H1 (cell line): ENCODE results near the gene FASTKD1. TPM values are rescaled to one million over a fixed set of nuclear protein-coding genes. Genes with fewer than 3 reads are reported as not detected.
"Not testable (repeated sequence)": the region's sequence is repeated elsewhere in the genome, so short reads cannot be mapped to it uniquely, and the experiment has no call there.

Experiments
- CTCF ChIA-PET: fragments of 300-600 bp; sonication (Branson Sonifier 250); formaldehyde crosslinking; loops from one replicate; lab custom pipeline; 2021; ENCODE audit not compliant: partially characterized antibody; lab: Charles Lee
- POLR2A ChIA-PET: fragments of 300-600 bp; sonication (Branson Sonifier 250); formaldehyde crosslinking; loops from one replicate; lab custom pipeline; 2021; ENCODE audit warnings: inconsistent platforms; ENCODE audit not compliant: partially characterized antibody; lab: Charles Lee
- DNase-seq, 2 experiments: peaks; one replicate each; pipeline versions ENCODE4 v3.0.0 to v3.0.0-alpha.2; 2010 to 2022; ENCODE audit warnings: low spot score in 2 of 2, low read depth in 1 of 2, mixed read lengths in 1 of 2
- FAIRE-seq: peaks from 2 replicates; lab custom pipeline; 2011; peaks lifted over from hg19 to GRCh38; lab: Jason Lieb, UNC
- H2AFZ ChIP-seq: 2 replicates; pipeline ENCODE4 v1.8.1; 2012; ENCODE audit warnings: low read length, inconsistent platforms
- H2AK5ac ChIP-seq: 2 replicates; pipeline ENCODE4 v1.6.1; 2013; ENCODE audit warnings: low read depth, low read length
- H2BK120ac ChIP-seq: replicated peaks from 2 replicates; pipeline ENCODE3; 2013; ENCODE audit warnings: low read depth, low read length, inconsistent platforms
- H2BK12ac ChIP-seq: 2 replicates; pipeline ENCODE4 v1.6.1; 2013; ENCODE audit warnings: low read depth, low read length
- H2BK15ac ChIP-seq: 2 replicates; pipeline ENCODE4 v1.6.1; 2013; ENCODE audit warnings: low read length
- H2BK20ac ChIP-seq: 2 replicates; pipeline ENCODE4 v1.6.1; 2013; ENCODE audit warnings: low read length
- H2BK5ac ChIP-seq: 2 replicates; pipeline ENCODE4 v1.6.1; 2013; ENCODE audit warnings: low read depth, low read length
- H3K14ac ChIP-seq: 2 replicates; pipeline ENCODE4 v1.6.1; 2013; ENCODE audit warnings: inconsistent platforms; ENCODE audit not compliant: insufficient read length
- H3K18ac ChIP-seq: 2 replicates; pipeline ENCODE4 v1.6.1; 2013; ENCODE audit warnings: low read length; ENCODE audit errors: extremely low read depth
- H3K23ac ChIP-seq: 2 replicates; pipeline ENCODE4 v1.6.1; 2013; ENCODE audit warnings: inconsistent platforms; ENCODE audit not compliant: insufficient read length
- H3K23me2 ChIP-seq: 2 replicates; pipeline ENCODE4 v1.6.1; 2013; ENCODE audit warnings: low read depth, low read length
- H3K27ac ChIP-seq: 2 replicates; pipeline ENCODE4 v1.6.1; 2011; ENCODE audit warnings: low read depth, low read length, inconsistent platforms
- H3K27me3 ChIP-seq, 4 experiments: replicated peaks in 1 of 4; 1 replicate in 1 of 4; 2 replicates in 3 of 4; pipeline versions ENCODE4 v1.6.1 to v1.8.1; 2011 to 2013; ENCODE audit warnings: low read length in 3 of 4, mild to moderate bottlenecking in 3 of 4, inconsistent platforms in 2 of 4, mixed read lengths in 2 of 4, moderate library complexity in 1 of 4; ENCODE audit not compliant: control insufficient read depth in 3 of 4, insufficient read depth in 3 of 4; ENCODE audit errors: extremely low read depth in 1 of 4
- H3K36me3 ChIP-seq, 4 experiments: 2 replicates each; pipeline versions ENCODE4 v1.6.1 to v1.8.1; 2011 to 2013; ENCODE audit warnings: mild to moderate bottlenecking in 4 of 4, low read length in 3 of 4, moderate library complexity in 2 of 4, control low read depth in 1 of 4, inconsistent platforms in 1 of 4; ENCODE audit not compliant: insufficient read depth in 4 of 4, control insufficient read depth in 2 of 4
- H3K4ac ChIP-seq: replicated peaks from 2 replicates; pipeline ENCODE3; 2013; ENCODE audit warnings: low read length, low read depth, mixed read lengths, inconsistent platforms; ENCODE audit not compliant: insufficient read length
- H3K4me1 ChIP-seq, 4 experiments: replicated peaks in 1 of 4; 1 replicate in 1 of 4; 2 replicates in 3 of 4; pipeline versions ENCODE4 v1.6.1 to v1.8.1; 2011 to 2013; ENCODE audit warnings: low read length in 3 of 4, inconsistent platforms in 2 of 4, mixed read lengths in 1 of 4; ENCODE audit not compliant: insufficient read depth in 4 of 4, control insufficient read depth in 3 of 4
- H3K4me2 ChIP-seq, 2 experiments: 2 replicates each; pipeline versions ENCODE4 v1.6.1 to v1.8.1; 2011 to 2013; ENCODE audit warnings: low read depth in 2 of 2, low read length in 2 of 2, control low read depth in 1 of 2, inconsistent platforms in 1 of 2, mild to moderate bottlenecking in 1 of 2; ENCODE audit not compliant: insufficient read depth in 1 of 2
- H3K4me3 ChIP-seq, 4 experiments: fragments of 200-600, 300-600 bp in 1 of 4; sonication (generic), shearing (Covaris generic), sonication (Bioruptor Twin) in 1 of 4; 2 replicates each; pipeline versions ENCODE4 v1.5.1 to v1.8.1; 2011 to 2016; ENCODE audit warnings: low read length in 4 of 4, low read depth in 3 of 4, control low read depth in 2 of 4, inconsistent platforms in 2 of 4, mild to moderate bottlenecking in 2 of 4, mixed read lengths in 1 of 4, moderate library complexity in 1 of 4; ENCODE audit not compliant: insufficient read depth in 2 of 4; ENCODE audit errors: extremely low read depth in 1 of 4
- H3K56ac ChIP-seq: replicated peaks from 2 replicates; pipeline ENCODE3; 2013; ENCODE audit warnings: low read depth, mild to moderate bottlenecking, mixed read lengths, low read length, inconsistent platforms; ENCODE audit not compliant: insufficient read length
- H3K79me1 ChIP-seq: 2 replicates; pipeline ENCODE4 v1.6.1; 2013; ENCODE audit warnings: low read depth, low read length, control low read depth
- H3K79me2 ChIP-seq, 2 experiments: 2 replicates each; pipeline versions ENCODE4 v1.6.1 to v1.8.1; 2012 to 2013; ENCODE audit warnings: low read length in 2 of 2, mild to moderate bottlenecking in 2 of 2, inconsistent platforms in 1 of 2; ENCODE audit not compliant: insufficient read depth in 2 of 2, control insufficient read depth in 1 of 2
- H3K9ac ChIP-seq, 4 experiments: replicated peaks in 1 of 4; 1 replicate in 1 of 4; 2 replicates in 3 of 4; pipeline versions ENCODE4 v1.6.1 to v1.8.1; 2011 to 2013; ENCODE audit warnings: low read depth in 3 of 4, low read length in 3 of 4, control low read depth in 2 of 4, mild to moderate bottlenecking in 2 of 4, moderate library complexity in 2 of 4, inconsistent platforms in 1 of 4; ENCODE audit errors: extremely low read depth in 1 of 4
- H3K9me3 ChIP-seq, 2 experiments: 2 replicates each; pipeline versions ENCODE4 v1.6.1 to v1.8.1; 2012 to 2013; ENCODE audit warnings: mild to moderate bottlenecking in 2 of 2, moderate library complexity in 2 of 2, control low read depth in 1 of 2, inconsistent platforms in 1 of 2, low read depth in 1 of 2, low read length in 1 of 2, mixed read lengths in 1 of 2; ENCODE audit not compliant: insufficient read depth in 2 of 2
- H4K20me1 ChIP-seq, 2 experiments: replicated peaks in 1 of 2; 2 replicates each; pipeline versions ENCODE3 to v1.8.1; 2011 to 2013; ENCODE audit warnings: inconsistent platforms in 2 of 2, low read length in 2 of 2, mild to moderate bottlenecking in 1 of 2; ENCODE audit not compliant: insufficient read depth in 2 of 2, control insufficient read depth in 1 of 2
- H4K5ac ChIP-seq: 2 replicates; pipeline ENCODE4 v1.6.1; 2013; ENCODE audit warnings: low read length, low read depth, mixed read lengths, inconsistent platforms; ENCODE audit not compliant: insufficient read length
- H4K8ac ChIP-seq: 2 replicates; pipeline ENCODE4 v1.8.0; 2013; ENCODE audit warnings: mild to moderate bottlenecking, moderate library complexity, low read length, inconsistent platforms; ENCODE audit not compliant: insufficient read depth; ENCODE audit errors: extremely low read depth
- H4K91ac ChIP-seq: replicated peaks from 2 replicates; pipeline ENCODE3; 2013; ENCODE audit warnings: low read length, mixed read lengths, inconsistent platforms; ENCODE audit not compliant: insufficient read length
- CTCF ChIP-seq, 3 experiments: IDR thresholded peaks; 1 replicate in 2 of 3; 2 replicates in 1 of 3; pipeline versions ENCODE4 v1.5.1 to v1.6.1; 2011; ENCODE audit warnings: low read length in 3 of 3, mild to moderate bottlenecking in 3 of 3, inconsistent platforms in 2 of 3, low read depth in 1 of 3, moderate library complexity in 1 of 3; ENCODE audit not compliant: insufficient read depth in 1 of 3; ENCODE audit errors: control extremely low read depth in 1 of 3
- HDAC2 ChIP-seq, 2 experiments: fragments of 300-600 bp in 1 of 2; sonication (generic) in 1 of 2; IDR thresholded peaks; 2 replicates each; pipeline ENCODE4 v1.6.1; 2011 to 2012; ENCODE audit warnings: low read depth in 2 of 2, low read length in 2 of 2, mild to moderate bottlenecking in 2 of 2, moderate library complexity in 2 of 2, borderline replicate concordance in 1 of 2, inconsistent platforms in 1 of 2
- JUND ChIP-seq: IDR thresholded peaks from 2 replicates; pipeline ENCODE4 v1.6.1; 2011; ENCODE audit warnings: mild to moderate bottlenecking, improper control_type of control experiment, low read length
- KDM1A ChIP-seq: fragments of 200-600, 300-600 bp; sonication (generic); IDR thresholded peaks from 2 replicates; pipeline ENCODE4 v1.7.1; 2016; ENCODE audit warnings: mild to moderate bottlenecking, low read length, borderline replicate concordance
- WGBS, 2 experiments: shearing (Covaris generic) in 1 of 2; methylation state at CpG; one replicate each; pipeline versions ENCODE4 v1.1.6 to v1.1.7; 2013 to 2015; ENCODE audit warnings: low lambda C conversion rate in 2 of 2, mixed read lengths in 2 of 2, inconsistent platforms in 1 of 2, low coverage in 1 of 2, missing lambda C conversion rate in 1 of 2; ENCODE audit not compliant: insufficient replicate concordance in 2 of 2, insufficient coverage in 1 of 2, insufficient read length in 1 of 2; ENCODE audit errors: extremely low coverage in 1 of 2, missing lambda C conversion rate in 1 of 2; 5-methylcytosine and 5-hydroxymethylcytosine counted together
- polyA plus RNA-seq, 7 experiments: library from polyadenylated mRNA; depleted of rRNA in 3 of 7; stranded (reverse) in 5 of 7; unstranded in 2 of 7; fragments of >200 nt in 5 of 7; fragments of 200-250 nt in 2 of 7; gene quantifications; 1 replicate in 5 of 7; 2 replicates in 1 of 7; 4 replicates in 1 of 7; pipeline versions ENCODE4 v1.2.1 to v1.2.3, GENCODE V29; 2011 to 2013; ENCODE audit warnings: missing spikeins in 2 of 7, mixed read lengths in 2 of 7
- total RNA-seq: library from RNA; stranded (reverse); fragmentation: NEBNext Ultra II Directional; extraction: Animal tissue kit (Norgen Biotek cat#: 25700); gene quantifications from 2 replicates; pipeline ENCODE4 v1.2.1, GENCODE V29; 2021

FASTKD1 gene
- total and polyA plus RNA-seq, 2 of the 8 experiments (the other 6 are each of a cell fraction or from before 2014, with no cell fraction given), result 18.7 to 70.8 TPM

GRCh38 chr2:169520896-169521295, 52.8 kb downstream of the FASTKD1 start (continued):
- no peak for TF ChIP-seq KDM1A
- TF ChIP-seq CTCF (IDR thresholded peaks at IDR 0.05; ENCODE audit: control extremely low read depth in 1 of 3, insufficient read depth in 1 of 3, low read depth in 1 of 3, low read length in 3 of 3), result no peak
- TF ChIP-seq HDAC2 (IDR thresholded peaks at IDR 0.05; ENCODE audit: borderline replicate concordance in 1 of 2, low read depth in 2 of 2, low read length in 2 of 2), result no peak
- TF ChIP-seq JUND, result no peak

- WGBS, 2 experiments, result 86% methylated on average over 10 of the region's 10 CpGs; no CpG with 5 or more reads in 1 of the 2 experiments
- H2AFZ ChIP-seq, H3K27ac ChIP-seq, H3K18ac ChIP-seq, H3K79me2 ChIP-seq, H2AK5ac ChIP-seq, H3K27me3 ChIP-seq, H2BK5ac ChIP-seq, H3K23me2 ChIP-seq, H3K9ac ChIP-seq, POLR2A ChIA-PET, H4K20me1 ChIP-seq, H3K9me3 ChIP-seq, H3K79me1 ChIP-seq, H3K4me3 ChIP-seq, H2BK20ac ChIP-seq, H3K56ac ChIP-seq, H4K91ac ChIP-seq, H3K4me1 ChIP-seq, DNase-seq, H3K14ac ChIP-seq, H2BK12ac ChIP-seq, H3K23ac ChIP-seq, H2BK120ac ChIP-seq, H4K5ac ChIP-seq, H4K8ac ChIP-seq, H3K4me2 ChIP-seq, H3K4ac ChIP-seq, H3K36me3 ChIP-seq, H2BK15ac ChIP-seq, FAIRE-seq: not testable (repeated sequence)
- CTCF ChIA-PET, result interaction anchor here (1.0 to 3.1 kb wide), 2 partner anchors 11 to 12 kb away, joined by 5 to 14 read pairs; no protein-coding TSS in a partner anchor
These were observed 57.1 kb downstream of the FASTKD1 start for GRCh38 chr2:169516488-169516995.
